SK-N-MC (cell line): Measurements from ENCODE around the gene CCDC183.
A peak's percentile ranks its signal among the peaks of the same experiment; 100 is the strongest.

Experiments used
- DNase-seq: peaks from one replicate; pipeline ENCODE4 v3.0.0-alpha.2; 2011; ENCODE audit warnings: low read depth, low spot score
- H3K27ac ChIP-seq: fragments of 200-600 bp; sonication (generic); 2 replicates; pipeline ENCODE4 v1.5.1; 2016; ENCODE audit warnings: mixed run types
- H3K36me3 ChIP-seq: fragments of 200-600 bp; sonication (generic); 2 replicates; pipeline ENCODE4 v1.6.1; 2017; ENCODE audit warnings: antibody characterized with exemption, low read length, mixed read lengths; ENCODE audit not compliant: insufficient read depth
- H3K4me3 ChIP-seq: fragments of 200-600 bp; sonication (generic); 2 replicates; pipeline ENCODE4 v1.5.1; 2016
- H3K9ac ChIP-seq: fragments of 200-600 bp; sonication (generic); 2 replicates; pipeline ENCODE4 v1.8.0; 2017; ENCODE audit warnings: mixed run types, mixed read lengths; ENCODE audit not compliant: insufficient read length
- H3K9me3 ChIP-seq: fragments of 200-600 bp; sonication (generic); 2 replicates; pipeline ENCODE4 v1.6.1; 2017; ENCODE audit warnings: low read depth, mild to moderate bottlenecking, antibody characterized with exemption, low read length, moderate library complexity, mixed read lengths
- EZH2 ChIP-seq: fragments of 200-600 bp; sonication (generic); IDR thresholded peaks from one replicate; pipeline ENCODE4 v1.6.1; 2017; ENCODE audit warnings: antibody characterized with exemption
- FOXP2 ChIP-seq: optimal IDR thresholded peaks from 2 replicates; pipeline ENCODE3; 2011; ENCODE audit warnings: mild to moderate bottlenecking, moderate library complexity; ENCODE audit not compliant: insufficient read depth; ENCODE audit errors: extremely low read length, control extremely low read depth
- POLR2AphosphoS5 ChIP-seq: IDR thresholded peaks from 2 replicates; pipeline ENCODE4 v1.6.1; 2012; ENCODE audit warnings: mild to moderate bottlenecking, low read depth, low read length, borderline replicate concordance

CCDC183 gene

DNA sequence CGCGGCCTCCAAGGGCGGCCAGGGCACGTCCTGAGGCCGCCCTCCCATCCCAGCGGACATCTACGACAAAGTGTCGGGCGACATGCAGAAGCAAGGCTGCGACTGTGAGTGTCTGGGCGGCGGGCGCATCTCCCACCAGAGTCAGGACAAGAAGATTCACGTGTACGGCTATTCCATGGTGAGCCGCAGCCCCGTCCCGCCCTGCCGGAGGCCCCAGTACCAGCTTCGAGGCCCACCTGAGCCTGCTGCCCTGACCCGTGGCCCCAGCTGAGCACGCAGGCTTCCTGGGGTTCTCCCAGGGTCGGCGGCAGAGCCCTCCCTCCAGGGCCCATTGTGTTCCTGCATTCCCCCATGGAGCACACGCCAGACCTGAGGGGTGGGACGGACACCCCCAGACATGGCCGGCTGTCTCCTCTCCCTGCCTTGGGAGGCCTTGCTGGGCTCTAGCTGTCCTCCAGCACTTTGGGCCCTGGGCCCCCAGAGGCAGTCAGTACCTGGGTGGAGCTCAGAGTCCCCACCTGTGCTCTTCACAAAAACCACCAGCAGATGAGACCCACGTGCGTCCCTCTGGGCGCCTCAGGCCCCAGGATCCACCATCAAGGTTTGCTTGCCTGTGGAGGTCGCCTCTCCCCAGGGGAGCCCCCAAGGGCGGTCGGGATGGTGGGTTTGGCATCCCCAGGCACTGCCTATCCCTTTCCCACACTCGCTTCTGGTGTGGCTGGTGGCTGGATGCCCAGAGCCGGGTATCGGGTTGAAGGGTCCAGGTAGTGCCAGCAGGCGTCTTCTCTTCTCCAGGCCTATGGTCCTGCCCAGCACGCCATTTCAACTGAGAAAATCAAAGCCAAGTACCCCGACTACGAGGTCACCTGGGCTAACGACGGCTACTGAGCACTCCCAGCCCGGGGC is 54.1 kb downstream of the CCDC183 start:
- Histone ChIP-seq H3K9ac (peak overlapping the region; percentile 73), H3K27ac (no peak overlapping the region), H3K9me3 (no peaks in the 10 kb centered on the region), H3K4me3 (peak overlapping the region; percentile 88), H3K36me3 (no peaks in the 10 kb centered on the region; the same call in 1 of the 2 replicates)
- DNase-seq = no peak
- no peak for TF ChIP-seq FOXP2
- no peak for TF ChIP-seq EZH2
- TF ChIP-seq POLR2AphosphoS5 = no peak

GRCh38 chr9:136850866-136851775 is 55.0 kb downstream of the CCDC183 start:
- TF ChIP-seq EZH2 (no peak), POLR2AphosphoS5 (no peak), FOXP2 (no peak)
- Histone ChIP-seq H3K4me3 (no peak overlapping the region), H3K9ac (no peak overlapping the region), H3K9me3 (no peaks in the 10 kb centered on the region), H3K36me3 (no peaks in the 10 kb centered on the region; the same call in 1 of the 2 replicates), H3K27ac (no peak overlapping the region)
- no peak for DNase-seq

GRCh38 chr9:136851941-136852663 is 56.0 kb downstream of the CCDC183 start, which contains the start of gene MAMDC4:
Gene MAMDC4, plus strand, starts transcription at chr9:136852346. Its CDS starts 71 bp downstream, at chr9:136852417.
- H3K36me3 ChIP-seq = no peaks in the 10 kb centered on the region; the same call in 1 of the 2 replicates
- no peak within 1 kb of the TSS for H3K27ac ChIP-seq
- no peak within 1 kb of the TSS for H3K4me3 ChIP-seq
- no peak for TF ChIP-seq EZH2
- no peak for TF ChIP-seq POLR2AphosphoS5
- TF ChIP-seq FOXP2 = no peak
- DNase-seq = no peak
- H3K9ac ChIP-seq = no peak within 1 kb of the TSS
- H3K9me3 ChIP-seq = no peaks in the 10 kb centered on the region

- Histone ChIP-seq H3K9ac (no peak overlapping the region), H3K36me3 (no peaks in the 10 kb centered on the region; the same call in 1 of the 2 replicates), H3K9me3 (no peaks in the 10 kb centered on the region), H3K4me3 (no peak overlapping the region), H3K27ac (no peak overlapping the region)
- TF ChIP-seq EZH2 (no peak), FOXP2 (no peak), POLR2AphosphoS5 (no peak; the same call in 1 of the 2 replicates)
- no peak for DNase-seq
These were observed 56.8 kb downstream of the CCDC183 start for GRCh38 chr9:136852664-136853595.

- no peak overlapping the region for H3K9ac ChIP-seq
- TF ChIP-seq FOXP2 (no peak), POLR2AphosphoS5 (no peak), EZH2 (no peak)
- no peak overlapping the region for H3K27ac ChIP-seq
These were observed 57.5 kb downstream of the CCDC183 start for GRCh38 chr9:136853596-136854112.

GRCh38 chr9:136854113-136854841 is 58.1 kb downstream of the CCDC183 start:
- H3K4me3 ChIP-seq = no peak overlapping the region
- no peak for DNase-seq
- no peaks in the 10 kb centered on the region for H3K9me3 ChIP-seq
- TF ChIP-seq FOXP2 (no peak), EZH2 (no peak), POLR2AphosphoS5 (no peak)
- H3K27ac ChIP-seq = no peak overlapping the region
- no peaks in the 10 kb centered on the region; the same call in 1 of the 2 replicates for H3K36me3 ChIP-seq
- H3K9ac ChIP-seq = no peak overlapping the region

More at GRCh38 chr9:136853596-136854112, 57.5 kb downstream of the CCDC183 start:
- Histone ChIP-seq H3K36me3 (no peaks in the 10 kb centered on the region; the same call in 1 of the 2 replicates), H3K4me3 (no peak overlapping the region), H3K9me3 (no peaks in the 10 kb centered on the region)
- DNase-seq = no peak
